ENCODE data around the gene FDXR.
A peak's percentile ranks its signal among the peaks of the same experiment; 100 is the strongest.
"Not testable (repeated sequence)": the region's sequence is repeated elsewhere in the genome, so short reads cannot be mapped to it uniquely, and the experiment has no call there.

FDXR gene

GRCh38 chr17:74872313-74873036 is at the start of gene FDXR:
TSS of gene FDXR (minus strand) at chr17:74872994. CDS start at chr17:74872944, 50 bp downstream.
- no peak for DNase-seq

GRCh38 chr17:74922172-74922571 is 49.4 kb upstream of the FDXR start:
- no peak for DNase-seq

- no peak for DNase-seq
Observed at GRCh38 chr17:74921769-74922168, 49.0 kb upstream of the FDXR start.

GRCh38 chr17:74921026-74921681 is 48.4 kb upstream of the FDXR start:
- DNase-seq = peak; percentile 39

- DNase-seq = peak; percentile 56
Observed at GRCh38 chr17:74920642-74921025, 47.8 kb upstream of the FDXR start.

GRCh38 chr17:74920306-74920620 is 47.5 kb upstream of the FDXR start:
- no peak for DNase-seq

- DNase-seq = no peak
Observed at GRCh38 chr17:74919440-74920305, 46.9 kb upstream of the FDXR start.

- no peak for DNase-seq
Observed at GRCh38 chr17:74918906-74919305, 46.1 kb upstream of the FDXR start.

- DNase-seq = no peak
Observed at GRCh38 chr17:74917430-74917829, 44.6 kb upstream of the FDXR start.

GRCh38 chr17:74916851-74917199 is 44.0 kb upstream of the FDXR start:
- no peak for DNase-seq

GRCh38 chr17:74916136-74916850 is 43.5 kb upstream of the FDXR start:
- no peak for DNase-seq

- DNase-seq = not testable (repeated sequence)
Observed at GRCh38 chr17:74911423-74911822, 38.6 kb upstream of the FDXR start.

GRCh38 chr17:74909097-74909496 is 36.3 kb upstream of the FDXR start:
- not testable (repeated sequence) for DNase-seq

- no peak for DNase-seq
Observed at GRCh38 chr17:74907012-74907411, 34.2 kb upstream of the FDXR start.

GRCh38 chr17:74906214-74906793 is 33.5 kb upstream of the FDXR start:
- DNase-seq = not testable (repeated sequence)

GRCh38 chr17:74904687-74905409 is 32.1 kb upstream of the FDXR start:
- no peak for DNase-seq

GRCh38 chr17:74903671-74904070 is 30.9 kb upstream of the FDXR start:
- DNase-seq = no peak

- DNase-seq = no peak
Observed at GRCh38 chr17:74903034-74903433, 30.2 kb upstream of the FDXR start.

- DNase-seq = no peak
Observed at GRCh38 chr17:74901353-74902135, 28.8 kb upstream of the FDXR start.

- DNase-seq = no peak
Observed at GRCh38 chr17:74900208-74900607, 27.4 kb upstream of the FDXR start.

GRCh38 chr17:74898376-74898946 is 25.7 kb upstream of the FDXR start:
- no peak for DNase-seq
